ENCODE measurements around the gene IFNE.

The IFNE gene

DNA sequence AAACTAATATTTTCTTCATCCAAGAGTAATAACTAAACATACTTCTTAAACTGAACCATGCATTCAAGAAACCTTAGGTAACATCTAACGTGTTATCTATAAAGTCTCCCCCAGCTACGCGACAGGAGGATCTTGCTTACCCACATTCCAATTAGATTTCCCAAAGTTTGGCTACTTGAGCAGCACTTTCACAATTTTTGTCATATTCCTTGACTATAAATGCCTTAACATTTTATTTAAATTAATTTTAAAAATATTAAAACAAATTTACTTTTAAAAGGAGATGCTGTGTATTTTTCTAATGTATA lies 25.3 kb upstream of the IFNE start:
- H3K4me3 ChIP-seq (ENCODE audit: low read depth, low read length) = no peak overlapping the region

DNA sequence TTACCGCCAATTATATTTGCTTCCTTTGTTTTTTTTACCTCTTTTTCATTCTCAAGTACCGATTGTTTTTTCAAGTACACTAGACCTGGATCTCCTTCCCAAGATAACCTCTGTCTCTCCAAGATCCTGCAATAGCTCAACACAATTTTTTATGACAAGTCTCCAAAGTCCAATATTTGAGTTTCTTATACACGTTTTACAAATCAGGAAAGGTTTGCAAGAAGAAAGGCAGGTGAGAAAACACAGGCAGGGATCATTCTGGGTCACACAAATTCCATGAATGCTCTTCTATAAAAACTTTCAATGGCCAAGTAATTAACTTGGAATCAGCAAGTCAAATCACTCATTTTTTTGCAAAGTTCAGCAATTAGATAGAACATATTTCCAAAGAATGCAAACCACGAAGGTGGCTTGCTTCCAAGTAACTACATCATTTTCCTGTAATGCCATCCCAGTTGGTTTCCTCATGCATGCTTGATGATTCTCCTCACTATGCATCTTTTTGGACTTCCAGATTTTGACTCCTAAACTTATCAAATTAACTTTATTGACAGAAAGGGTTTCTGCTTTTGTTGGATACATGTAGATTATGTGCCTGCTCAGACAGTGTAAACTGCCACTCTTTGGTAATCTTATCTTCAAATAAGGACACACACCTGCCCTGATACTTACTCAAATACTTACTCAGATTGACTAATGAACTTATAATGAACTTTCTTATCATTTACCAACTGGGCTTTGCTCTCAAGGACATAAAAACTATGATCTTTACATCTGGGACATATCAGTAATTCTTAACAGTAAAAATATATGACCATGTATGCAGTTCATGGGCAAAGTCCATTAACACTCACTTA lies 24.7 kb upstream of the IFNE start:
- TF ChIP-seq, protein P1, sequence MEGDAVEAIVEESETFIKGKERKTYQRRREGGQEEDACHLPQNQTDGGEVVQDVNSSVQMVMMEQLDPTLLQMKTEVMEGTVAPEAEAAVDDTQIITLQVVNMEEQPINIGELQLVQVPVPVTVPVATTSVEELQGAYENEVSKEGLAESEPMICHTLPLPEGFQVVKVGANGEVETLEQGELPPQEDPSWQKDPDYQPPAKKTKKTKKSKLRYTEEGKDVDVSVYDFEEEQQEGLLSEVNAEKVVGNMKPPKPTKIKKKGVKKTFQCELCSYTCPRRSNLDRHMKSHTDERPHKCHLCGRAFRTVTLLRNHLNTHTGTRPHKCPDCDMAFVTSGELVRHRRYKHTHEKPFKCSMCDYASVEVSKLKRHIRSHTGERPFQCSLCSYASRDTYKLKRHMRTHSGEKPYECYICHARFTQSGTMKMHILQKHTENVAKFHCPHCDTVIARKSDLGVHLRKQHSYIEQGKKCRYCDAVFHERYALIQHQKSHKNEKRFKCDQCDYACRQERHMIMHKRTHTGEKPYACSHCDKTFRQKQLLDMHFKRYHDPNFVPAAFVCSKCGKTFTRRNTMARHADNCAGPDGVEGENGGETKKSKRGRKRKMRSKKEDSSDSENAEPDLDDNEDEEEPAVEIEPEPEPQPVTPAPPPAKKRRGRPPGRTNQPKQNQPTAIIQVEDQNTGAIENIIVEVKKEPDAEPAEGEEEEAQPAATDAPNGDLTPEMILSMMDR (IDR thresholded peaks at IDR 0.05; ENCODE audit: borderline replicate concordance, insufficient read depth, low read depth, low read length) = no peak
- no peak overlapping the region for H3K4me3 ChIP-seq (ENCODE audit: low read depth, low read length)

More for the DNA sequence above, 25.3 kb upstream of the IFNE start:
- TF ChIP-seq, protein P1 (IDR thresholded peaks at IDR 0.05; ENCODE audit: borderline replicate concordance, insufficient read depth, low read depth, low read length) = no peak

DNA sequence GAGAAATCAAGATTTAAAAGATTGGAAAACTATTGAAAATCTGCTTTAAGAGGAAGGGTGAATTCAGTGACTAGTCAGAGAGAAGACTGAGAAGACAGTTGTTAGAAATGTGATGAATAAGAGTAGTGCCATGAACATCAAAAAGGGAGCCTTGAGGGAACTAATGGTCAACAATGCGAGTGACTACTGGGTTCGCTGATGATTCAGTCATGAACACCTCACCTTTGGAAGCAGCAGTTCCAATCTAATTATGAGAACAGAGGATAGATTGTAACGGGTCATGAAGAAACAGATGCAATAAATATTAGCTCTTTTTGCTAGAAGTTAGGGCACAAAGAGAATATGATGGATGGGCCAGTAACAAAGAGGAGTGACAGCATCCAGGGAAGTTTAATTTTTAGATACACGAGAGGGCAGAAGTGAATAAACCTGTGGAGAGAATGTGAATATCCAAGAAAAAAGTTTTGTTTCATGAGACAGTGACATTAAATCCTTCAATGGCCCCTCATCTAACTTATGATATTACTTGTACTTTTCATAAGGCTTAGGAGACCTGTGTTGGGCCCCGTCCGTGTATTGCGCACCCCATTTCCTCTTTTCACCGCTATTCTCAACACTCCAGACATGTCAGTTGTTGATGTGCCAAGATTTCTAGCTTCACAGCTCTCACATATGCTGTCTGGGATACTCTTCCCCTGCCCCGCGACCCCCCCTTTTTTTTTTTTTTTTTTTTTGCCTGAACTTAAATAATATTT lies 23.5 kb upstream of the IFNE start:
- no peak overlapping the region for H3K4me3 ChIP-seq (ENCODE audit: low read depth, low read length)
- TF ChIP-seq, protein P1 (IDR thresholded peaks at IDR 0.05; ENCODE audit: borderline replicate concordance, insufficient read depth, low read depth, low read length) = no peak

DNA sequence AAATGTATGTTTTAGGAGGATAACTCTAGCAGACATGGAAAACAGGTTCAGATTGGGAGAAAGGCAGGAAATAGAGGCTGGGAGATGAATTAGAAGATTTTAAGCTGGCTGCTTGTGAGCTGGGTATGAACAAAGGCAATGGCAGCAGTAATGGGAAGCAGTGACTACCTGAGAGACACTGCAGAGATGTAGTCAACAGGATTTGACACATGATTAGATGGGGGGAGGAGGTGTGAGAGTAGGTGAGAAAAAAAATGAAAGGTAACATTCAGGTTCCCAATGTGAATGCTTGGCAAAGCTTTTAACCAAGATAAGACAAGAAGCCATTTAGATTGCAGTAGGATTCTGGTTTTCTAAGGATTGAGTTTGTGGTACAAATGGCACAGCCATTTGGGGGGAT lies 22.8 kb upstream of the IFNE start:
- no peak overlapping the region for H3K4me3 ChIP-seq (ENCODE audit: low read depth, low read length)
- TF ChIP-seq, protein P1 (IDR thresholded peaks at IDR 0.05; ENCODE audit: borderline replicate concordance, insufficient read depth, low read depth, low read length) = no peak

DNA sequence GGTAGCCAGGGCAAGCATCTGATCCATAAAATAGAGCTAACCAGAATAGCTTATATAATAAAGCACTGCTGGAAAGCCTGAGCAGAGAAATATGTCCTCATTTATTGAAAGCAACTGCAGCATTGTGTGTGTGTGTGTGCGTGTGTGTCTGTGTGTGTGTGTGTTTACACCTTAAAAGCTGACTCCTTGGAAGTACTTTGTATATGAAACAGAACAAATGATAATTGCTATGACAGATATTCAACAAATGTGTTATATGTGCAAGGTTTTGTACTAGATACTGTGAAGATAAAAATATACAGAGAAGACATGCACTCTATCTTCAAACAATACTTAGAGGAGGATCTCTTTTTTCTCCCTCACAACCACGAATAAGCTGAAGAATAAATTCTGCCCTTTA lies 22.0 kb upstream of the IFNE start:
- no peak overlapping the region for H3K4me3 ChIP-seq (ENCODE audit: low read depth, low read length)
- TF ChIP-seq, protein P1 (IDR thresholded peaks at IDR 0.05; ENCODE audit: borderline replicate concordance, insufficient read depth, low read depth, low read length) = no peak

DNA sequence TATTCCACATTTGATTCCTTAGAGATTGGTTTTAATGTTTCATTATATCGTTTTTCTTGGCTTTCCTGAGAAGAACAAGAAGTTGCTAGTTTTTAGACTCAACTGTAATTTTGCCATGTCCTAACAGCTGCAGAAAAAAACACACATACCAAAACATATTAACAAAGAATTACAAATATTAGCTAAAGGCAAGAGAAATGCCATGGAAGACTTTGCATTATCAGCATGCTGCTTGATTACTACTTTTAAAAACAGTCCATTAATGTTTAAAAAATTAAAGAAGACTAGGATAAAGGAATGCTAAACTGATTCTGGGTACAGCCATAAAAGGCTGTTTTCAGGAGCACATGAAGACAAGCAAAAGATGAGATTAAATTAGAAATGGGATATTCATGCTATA lies 20.5 kb upstream of the IFNE start:
- no peak overlapping the region for H3K4me3 ChIP-seq (ENCODE audit: low read depth, low read length)
- TF ChIP-seq, protein P1 (IDR thresholded peaks at IDR 0.05; ENCODE audit: borderline replicate concordance, insufficient read depth, low read depth, low read length) = no peak

DNA sequence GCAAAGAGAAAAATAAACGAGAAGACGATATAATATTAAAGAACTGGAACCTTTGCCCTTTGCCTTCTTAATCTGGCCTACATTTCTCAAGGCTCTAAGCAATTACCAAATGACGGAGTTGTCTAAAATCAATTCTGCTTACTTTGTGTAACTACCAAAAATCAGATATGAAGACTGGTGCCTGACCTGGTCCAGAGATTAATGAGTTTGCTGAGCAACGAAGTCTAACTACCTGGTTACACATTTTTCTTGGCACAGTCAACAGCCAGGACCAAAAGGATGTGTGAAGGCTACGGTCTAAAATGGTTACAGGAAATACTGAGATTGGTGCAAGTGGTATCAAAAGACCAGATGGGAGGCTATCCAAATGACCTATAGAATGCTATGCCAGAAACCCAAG lies 17.8 kb upstream of the IFNE start:
- no peak overlapping the region for H3K4me3 ChIP-seq (ENCODE audit: low read depth, low read length)
- TF ChIP-seq, protein P1 (IDR thresholded peaks at IDR 0.05; ENCODE audit: borderline replicate concordance, insufficient read depth, low read depth, low read length) = no peak

Measured in GM12875 (cell line).